Sigmoid colon (tissue), 7 donors: Measurements from ENCODE around the gene SIK3. TPM values are rescaled to one million over a fixed set of nuclear protein-coding genes. Genes with fewer than 3 reads are reported as not detected.

Experiments
- DNase-seq: peaks from one replicate; pipeline ENCODE4 v3.0.0-alpha.2; 2019
- H3K27ac ChIP-seq, 4 donors: fragments of 200-600 bp; sonication (generic); one replicate each; pipeline ENCODE4 v1.5.1; 2016 to 2019; ENCODE audit warnings: mild to moderate bottlenecking in 1 of 4
- H3K27me3 ChIP-seq, 3 donors: fragments of 200-600 bp; sonication (generic); one replicate each; pipeline ENCODE4 v1.5.1; 2019; ENCODE audit warnings: mild to moderate bottlenecking in 1 of 3
- H3K36me3 ChIP-seq, 4 donors: fragments of 200-600 bp; sonication (generic); one replicate each; pipeline ENCODE4 v1.5.1; 2016 to 2019
- H3K4me1 ChIP-seq, 4 donors: fragments of 200-600 bp; sonication (generic); one replicate each; pipeline ENCODE4 v1.5.1; 2017 to 2019
- H3K4me3 ChIP-seq, 4 donors: fragments of 200-600 bp; sonication (generic); one replicate each; pipeline ENCODE4 v1.5.1; 2017 to 2019; ENCODE audit warnings: mild to moderate bottlenecking in 2 of 4, moderate library complexity in 1 of 4
- H3K9me3 ChIP-seq, 4 donors: fragments of 200-600 bp in 3 of 4; sonication (generic) in 3 of 4; one replicate each; pipeline versions ENCODE4 v1.5.1 to v1.6.1; 2013 to 2019
- EP300 ChIP-seq, 4 donors: sonication (generic); formaldehyde crosslinking; IDR thresholded peaks; one replicate each; pipeline ENCODE4 v1.6.1; 2017; ENCODE audit warnings: antibody characterized with exemption in 4 of 4
- POLR2A ChIP-seq, 2 donors: fragments of 450-650 bp; IDR thresholded peaks; one replicate each; pipeline ENCODE4 v1.6.1; 2016; ENCODE audit warnings: antibody characterized with exemption in 2 of 2, mild to moderate bottlenecking in 2 of 2, moderate library complexity in 2 of 2
- POLR2AphosphoS5 ChIP-seq, 4 donors: sonication (generic); formaldehyde crosslinking; IDR thresholded peaks; one replicate each; pipeline ENCODE4 v1.6.1; 2017; ENCODE audit warnings: antibody characterized with exemption in 4 of 4
- WGBS, 2 donors: extraction: QIAGEN DNeasy Blood & Tissue Kit; methylation state at CpG; one replicate each; pipeline ENCODE4 v1.1.7; 2013; 5-methylcytosine and 5-hydroxymethylcytosine counted together
- intact Hi-C: fragments of 100-400 bp; cut with DNase I; formaldehyde crosslinking; loops from one replicate; pipeline ENCODE4 v1.15.1; 2023
- polyA plus RNA-seq, 3 donors: library from polyadenylated mRNA; stranded (reverse); fragments of 200-250 nt; gene quantifications; one replicate each; pipeline ENCODE4 v1.2.3, GENCODE V29; 2013
- total RNA-seq, 4 donors: library from RNA; depleted of rRNA; stranded (reverse); fragments of >200 nt; gene quantifications; one replicate each; pipeline ENCODE4 v1.1.0, GENCODE V29; 2016
- TF ChIP-seq, protein P1 (sequence below), 4 experiments: fragments of 450-650 bp in 3 of 4; fragments of 200-600 bp in 1 of 4; IDR thresholded peaks; one replicate each; pipeline ENCODE4 v1.5.1; 2016 to 2019; ENCODE audit warnings: antibody characterized with exemption in 4 of 4, mild to moderate bottlenecking in 3 of 4, moderate library complexity in 2 of 4
- donor health status: healthy with polysubstance abuse.
- donor health status: Bipolar disorder and iron deficiency.
- donor health status: healthy.

The SIK3 gene
- total and polyA plus RNA-seq, 7 donors: 5.5 to 53.2 (median 35.3) TPM

DNA sequence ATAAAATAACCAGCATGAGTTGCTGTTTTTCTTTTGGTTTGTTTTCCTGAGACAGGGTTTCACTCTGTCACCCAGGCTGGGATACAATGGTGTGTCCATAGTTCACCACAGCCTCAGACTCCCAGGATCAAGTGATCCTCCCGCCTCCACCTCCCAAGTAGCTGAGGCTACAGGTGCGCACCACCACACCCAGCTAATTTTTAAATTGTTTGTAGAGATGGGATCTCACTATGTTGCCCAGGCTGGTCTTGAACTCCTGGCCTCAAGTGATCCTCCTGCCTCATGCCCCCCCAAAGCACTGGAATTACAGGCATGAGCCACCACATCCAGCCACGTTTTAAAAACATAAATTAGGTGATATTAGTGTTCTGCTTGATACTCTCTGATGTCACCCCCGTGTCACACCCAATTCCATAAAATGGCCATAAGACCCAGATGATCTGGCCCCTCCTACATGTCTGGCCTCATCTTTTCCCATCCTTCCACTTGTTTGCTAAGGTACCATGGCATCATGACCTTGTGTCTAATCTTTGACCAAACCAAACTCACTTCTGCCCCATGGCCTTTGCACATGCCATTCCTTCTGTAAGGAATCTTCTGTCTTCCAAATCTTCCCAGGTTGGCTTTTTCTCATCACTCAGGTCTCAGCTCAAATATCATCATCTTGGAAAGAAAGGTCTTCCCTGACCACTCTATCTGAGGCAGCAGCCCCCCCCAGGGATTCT, 6.3 kb downstream of the SIK3 start:
- WGBS, 2 donors: 98% methylated on average over 4 of the region's 4 CpGs
- Histone ChIP-seq H3K27ac (peak overlapping the region; percentile 56 to 99 (median 98)), H3K4me1 (peaks cover 0 to 93% (median 70%) of the 10 kb centered on the region in 4 donors), H3K27me3 (no peaks in the 10 kb centered on the region), H3K9me3 (no peaks in the 10 kb centered on the region), H3K4me3 (no peak overlapping the region), H3K36me3 (no peaks in the 10 kb centered on the region)
- no peak for DNase-seq
- intact Hi-C loops: no loop called here
- no peak for TF ChIP-seq POLR2AphosphoS5 (IDR thresholded peaks at IDR 0.05)
- TF ChIP-seq EP300 (IDR thresholded peaks at IDR 0.05): no peak

DNA sequence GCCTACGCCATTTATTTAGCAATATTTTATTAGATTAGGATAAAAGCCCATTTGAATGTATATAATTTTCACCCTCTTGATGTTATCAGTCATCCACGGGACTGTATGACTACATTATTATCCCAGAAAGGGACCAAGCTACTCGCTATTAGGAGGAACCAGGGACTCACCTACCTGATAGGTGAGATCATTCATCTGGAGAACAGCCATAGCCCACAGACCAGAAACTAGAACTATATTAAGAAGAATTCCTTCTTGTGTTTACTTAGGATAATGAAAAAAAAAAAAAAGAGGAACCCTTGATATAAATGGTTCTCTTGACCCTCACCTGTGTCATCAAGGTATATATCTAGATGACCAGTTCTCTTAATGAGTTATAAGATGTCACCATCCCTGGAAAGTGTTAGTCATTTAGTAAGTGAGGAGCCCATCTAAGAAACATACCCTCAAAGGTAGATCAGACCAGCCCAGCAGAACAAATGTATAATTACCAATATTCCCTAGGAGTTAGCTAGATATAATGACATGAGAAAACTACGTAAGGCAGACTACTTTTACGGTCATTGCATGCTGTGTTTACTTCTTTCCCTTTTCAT, 8.0 kb downstream of the SIK3 start:
- Histone ChIP-seq H3K36me3 (no peaks in the 10 kb centered on the region), H3K9me3 (no peaks in the 10 kb centered on the region), H3K27ac (peak overlapping the region in 3 of 4 donors; percentile 10 to 99 (median 98)), H3K27me3 (no peaks in the 10 kb centered on the region), H3K4me1 (peaks cover 0 to 80% (median 57%) of the 10 kb centered on the region in 4 donors), H3K4me3 (no peak overlapping the region)
- no peak for DNase-seq
- intact Hi-C loops: no loop called here
- TF ChIP-seq EP300 (IDR thresholded peaks at IDR 0.05) (no peak), POLR2A (IDR thresholded peaks at IDR 0.05) (no peak), POLR2AphosphoS5 (IDR thresholded peaks at IDR 0.05) (no peak)
- TF ChIP-seq, protein P1, sequence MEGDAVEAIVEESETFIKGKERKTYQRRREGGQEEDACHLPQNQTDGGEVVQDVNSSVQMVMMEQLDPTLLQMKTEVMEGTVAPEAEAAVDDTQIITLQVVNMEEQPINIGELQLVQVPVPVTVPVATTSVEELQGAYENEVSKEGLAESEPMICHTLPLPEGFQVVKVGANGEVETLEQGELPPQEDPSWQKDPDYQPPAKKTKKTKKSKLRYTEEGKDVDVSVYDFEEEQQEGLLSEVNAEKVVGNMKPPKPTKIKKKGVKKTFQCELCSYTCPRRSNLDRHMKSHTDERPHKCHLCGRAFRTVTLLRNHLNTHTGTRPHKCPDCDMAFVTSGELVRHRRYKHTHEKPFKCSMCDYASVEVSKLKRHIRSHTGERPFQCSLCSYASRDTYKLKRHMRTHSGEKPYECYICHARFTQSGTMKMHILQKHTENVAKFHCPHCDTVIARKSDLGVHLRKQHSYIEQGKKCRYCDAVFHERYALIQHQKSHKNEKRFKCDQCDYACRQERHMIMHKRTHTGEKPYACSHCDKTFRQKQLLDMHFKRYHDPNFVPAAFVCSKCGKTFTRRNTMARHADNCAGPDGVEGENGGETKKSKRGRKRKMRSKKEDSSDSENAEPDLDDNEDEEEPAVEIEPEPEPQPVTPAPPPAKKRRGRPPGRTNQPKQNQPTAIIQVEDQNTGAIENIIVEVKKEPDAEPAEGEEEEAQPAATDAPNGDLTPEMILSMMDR (IDR thresholded peaks at IDR 0.05): no peak
- WGBS, 2 donors: 88 to 89% methylated on average over 5 of the region's 5 CpGs

DNA sequence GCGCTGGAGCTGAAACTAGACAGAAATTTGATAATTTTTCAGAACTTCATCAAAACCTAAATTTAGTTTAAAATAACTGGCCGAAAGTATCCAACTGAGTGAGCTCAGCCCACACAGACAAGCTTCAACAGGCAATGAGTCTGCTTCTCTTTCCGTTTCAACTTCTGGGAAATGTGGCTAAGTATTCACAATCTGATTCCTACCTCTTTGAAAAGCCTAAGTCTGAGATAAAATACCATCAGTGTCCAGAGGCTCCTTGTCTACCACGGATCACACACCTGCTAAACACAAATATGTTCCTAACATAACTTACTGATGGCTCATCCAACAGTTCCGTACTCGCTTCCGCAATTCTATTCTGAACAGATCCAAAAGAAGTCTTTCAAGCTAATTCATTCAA, 8.5 kb downstream of the SIK3 start:
- WGBS, 2 donors: 80 to 82% methylated on average over 7 of the region's 7 CpGs
- intact Hi-C loops: no loop called here
- H3K9me3 ChIP-seq: no peaks in the 10 kb centered on the region
- H3K27ac ChIP-seq: peak overlapping the region in 3 of 4 donors; percentile 10 to 99 (median 98)
- no peaks in the 10 kb centered on the region for H3K27me3 ChIP-seq
- TF ChIP-seq POLR2A (IDR thresholded peaks at IDR 0.05) (no peak), POLR2AphosphoS5 (IDR thresholded peaks at IDR 0.05) (no peak), EP300 (IDR thresholded peaks at IDR 0.05) (no peak)
- TF ChIP-seq, protein P1 (IDR thresholded peaks at IDR 0.05): no peak
- H3K4me3 ChIP-seq: no peak overlapping the region
- no peak for DNase-seq
- no peaks in the 10 kb centered on the region for H3K36me3 ChIP-seq
- H3K4me1 ChIP-seq: peaks cover 0 to 80% (median 54%) of the 10 kb centered on the region in 4 donors

DNA sequence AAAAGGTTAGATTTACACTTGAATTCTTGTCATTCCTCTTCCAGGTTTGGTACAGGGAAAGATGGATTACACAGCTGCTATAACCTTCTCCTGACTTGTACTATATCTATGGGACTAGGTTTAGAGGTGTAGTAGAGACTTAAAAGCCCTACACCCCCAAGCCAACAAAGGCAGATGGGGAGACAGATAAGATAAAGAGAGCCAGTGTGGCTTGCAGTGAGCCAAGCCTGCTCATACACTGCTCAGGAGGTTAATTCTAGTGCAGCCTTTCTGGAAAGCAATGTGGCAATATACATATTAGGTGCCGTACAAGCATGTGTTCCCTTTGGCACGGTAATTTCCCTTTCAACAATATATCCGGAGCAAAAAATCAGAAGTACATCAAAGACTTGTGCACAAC, 10.8 kb downstream of the SIK3 start:
- TF ChIP-seq EP300 (IDR thresholded peaks at IDR 0.05): no peak
- TF ChIP-seq, protein P1 (IDR thresholded peaks at IDR 0.05): no peak
- no peak for TF ChIP-seq POLR2AphosphoS5 (IDR thresholded peaks at IDR 0.05)
- TF ChIP-seq POLR2A (IDR thresholded peaks at IDR 0.05): no peak
- intact Hi-C loops: no loop called here
- 79 to 88% methylated on average over 3 of the region's 3 CpGs for WGBS, 2 donors
- H3K4me3 ChIP-seq: no peak overlapping the region
- no peaks in the 10 kb centered on the region for H3K9me3 ChIP-seq
- no peaks in the 10 kb centered on the region for H3K36me3 ChIP-seq
- H3K4me1 ChIP-seq: peaks cover 0 to 77% (median 53%) of the 10 kb centered on the region in 4 donors
- H3K27me3 ChIP-seq: no peaks in the 10 kb centered on the region
- DNase-seq: no peak
- H3K27ac ChIP-seq: peak overlapping the region in 1 of 4 donors; percentile 1

DNA sequence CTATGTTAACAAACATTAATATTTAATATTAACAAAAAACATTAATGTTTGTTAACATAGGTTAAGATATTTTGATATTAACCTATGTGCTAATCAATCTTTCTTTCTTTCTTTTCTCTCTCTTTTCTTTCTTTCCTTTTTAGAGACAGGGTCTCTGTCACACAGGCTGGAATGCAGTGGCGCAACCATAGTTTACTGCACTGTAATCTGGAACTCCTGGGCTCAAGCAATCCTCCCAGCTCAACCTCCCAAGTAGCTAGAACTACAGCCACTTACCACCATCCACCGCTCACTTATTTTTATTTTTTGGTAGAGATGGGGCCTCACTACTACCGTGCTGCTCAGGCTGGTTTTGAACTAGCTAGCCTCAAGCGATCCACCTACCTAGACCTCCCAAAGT, 13.2 kb downstream of the SIK3 start:
- no peaks in the 10 kb centered on the region for H3K36me3 ChIP-seq
- TF ChIP-seq POLR2A (IDR thresholded peaks at IDR 0.05) (no peak), POLR2AphosphoS5 (IDR thresholded peaks at IDR 0.05) (no peak), EP300 (IDR thresholded peaks at IDR 0.05) (no peak)
- TF ChIP-seq, protein P1 (IDR thresholded peaks at IDR 0.05): no peak
- WGBS, 2 donors: 92 to 93% methylated on average over 4 of the region's 4 CpGs
- peaks cover 0 to 76% (median 36%) of the 10 kb centered on the region in 4 donors for H3K4me1 ChIP-seq
- no peak for DNase-seq
- intact Hi-C loops: no loop called here
- no peaks in the 10 kb centered on the region for H3K27me3 ChIP-seq
- no peaks in the 10 kb centered on the region for H3K9me3 ChIP-seq
- no peak overlapping the region for H3K4me3 ChIP-seq
- no peak overlapping the region for H3K27ac ChIP-seq
